Measurements from ENCODE around the gene WHRN. TPM values are rescaled to one million over a fixed set of nuclear protein-coding genes. Genes with fewer than 3 reads are reported as not detected.

WHRN gene
- polyA plus RNA-seq, 4 donors, result 2.7 to 12.9 (median 7.9) TPM

- Histone ChIP-seq H3K4me3 (ENCODE audit: low read depth in 1 of 3, low read length in 3 of 3) (no peak overlapping the region), H3K4me1 (ENCODE audit: control insufficient read depth in 3 of 3, insufficient read depth in 2 of 3, low read depth in 1 of 3, low read length in 2 of 3) (no peaks in the 10 kb centered on the region), H3K9me3 (ENCODE audit: control insufficient read depth in 2 of 2, insufficient read depth in 1 of 2, low read depth in 1 of 2, low read length in 1 of 2) (no peaks in the 10 kb centered on the region), H3K27ac (ENCODE audit: low read depth in 1 of 3, low read length in 2 of 3) (no peak overlapping the region), H3K36me3 (ENCODE audit: control insufficient read depth in 3 of 3, insufficient read depth in 2 of 3, low read depth in 1 of 3, low read length in 3 of 3) (no peaks in the 10 kb centered on the region), H3K27me3 (ENCODE audit: control insufficient read depth in 3 of 3, insufficient read depth in 3 of 3, low read length in 3 of 3) (peaks cover 0 to 10% (median 3%) of the 10 kb centered on the region in 3 donors)
- FAIRE-seq, result no peak
- DNase-seq, result peak; percentile 69 to 94
- WGBS, 3 donors, result 16 to 62% (median 30%) methylated on average over 12 of the region's 12 CpGs
Measured at GRCh38 chr9:114511978-114512874, 7.0 kb upstream of the WHRN start.

- Histone ChIP-seq H3K36me3 (ENCODE audit: control insufficient read depth in 3 of 3, insufficient read depth in 2 of 3, low read depth in 1 of 3, low read length in 3 of 3) (no peaks in the 10 kb centered on the region), H3K4me3 (ENCODE audit: low read depth in 1 of 3, low read length in 3 of 3) (no peak overlapping the region), H3K4me1 (ENCODE audit: control insufficient read depth in 3 of 3, insufficient read depth in 2 of 3, low read depth in 1 of 3, low read length in 2 of 3) (peaks cover 0 to 10% (median 0%) of the 10 kb centered on the region in 3 donors), H3K27me3 (ENCODE audit: control insufficient read depth in 3 of 3, insufficient read depth in 3 of 3, low read length in 3 of 3) (peaks cover 0 to 20% (median 3%) of the 10 kb centered on the region in 3 donors), H3K27ac (ENCODE audit: low read depth in 1 of 3, low read length in 2 of 3) (no peak overlapping the region), H3K9me3 (ENCODE audit: control insufficient read depth in 2 of 2, insufficient read depth in 1 of 2, low read depth in 1 of 2, low read length in 1 of 2) (no peaks in the 10 kb centered on the region)
- FAIRE-seq (no peak), DNase-seq (peak; percentile 48 to 53)
- WGBS, 3 donors, result 1 to 16% (median 6%) methylated on average over 3 of the region's 3 CpGs
Measured at GRCh38 chr9:114507726-114508125, 2.5 kb upstream of the WHRN start.

GRCh38 chr9:114506082-114506390, 763 bp upstream of the WHRN start:
- FAIRE-seq, result no peak
- peak overlapping the region in 1 of 3 donors; percentile 73 for H3K27ac ChIP-seq (ENCODE audit: low read depth in 1 of 3, low read length in 2 of 3)

GRCh38 chr9:114504341-114505186, 709 bp downstream of the WHRN start:
- Histone ChIP-seq H3K36me3 (ENCODE audit: control insufficient read depth in 3 of 3, insufficient read depth in 2 of 3, low read depth in 1 of 3, low read length in 3 of 3) (no peaks in the 10 kb centered on the region), H3K4me3 (ENCODE audit: low read depth in 1 of 3, low read length in 3 of 3) (peak overlapping the region; percentile 57 to 62 (median 61)), H3K4me1 (ENCODE audit: control insufficient read depth in 3 of 3, insufficient read depth in 2 of 3, low read depth in 1 of 3, low read length in 2 of 3) (peaks cover 0 to 15% (median 2%) of the 10 kb centered on the region in 3 donors), H3K9me3 (ENCODE audit: control insufficient read depth in 2 of 2, insufficient read depth in 1 of 2, low read depth in 1 of 2, low read length in 1 of 2) (no peaks in the 10 kb centered on the region), H3K27me3 (ENCODE audit: control insufficient read depth in 3 of 3, insufficient read depth in 3 of 3, low read length in 3 of 3) (peaks cover 0 to 20% (median 2%) of the 10 kb centered on the region in 3 donors), H3K27ac (ENCODE audit: low read depth in 1 of 3, low read length in 2 of 3) (peak overlapping the region in 2 of 3 donors; percentile 17 to 65)
- FAIRE-seq, result no peak
- peak; percentile 58 to 74 for DNase-seq
- WGBS, 3 donors, result 2 to 6% (median 5%) methylated on average over 86 to 101 of the region's 101 CpGs

More at GRCh38 chr9:114506082-114506390, 763 bp upstream of the WHRN start:
- DNase-seq, result no peak
- H3K36me3 ChIP-seq (ENCODE audit: control insufficient read depth in 3 of 3, insufficient read depth in 2 of 3, low read depth in 1 of 3, low read length in 3 of 3), result no peaks in the 10 kb centered on the region
- 30 to 58% (median 52%) methylated on average over 7 of the region's 7 CpGs for WGBS, 3 donors
- H3K9me3 ChIP-seq (ENCODE audit: control insufficient read depth in 2 of 2, insufficient read depth in 1 of 2, low read depth in 1 of 2, low read length in 1 of 2), result no peaks in the 10 kb centered on the region
- H3K27me3 ChIP-seq (ENCODE audit: control insufficient read depth in 3 of 3, insufficient read depth in 3 of 3, low read length in 3 of 3), result peaks cover 0 to 20% (median 3%) of the 10 kb centered on the region in 3 donors
- peaks cover 0 to 15% (median 2%) of the 10 kb centered on the region in 3 donors for H3K4me1 ChIP-seq (ENCODE audit: control insufficient read depth in 3 of 3, insufficient read depth in 2 of 3, low read depth in 1 of 3, low read length in 2 of 3)
- peak overlapping the region in 1 of 3 donors; percentile 62 for H3K4me3 ChIP-seq (ENCODE audit: low read depth in 1 of 3, low read length in 3 of 3)

- WGBS, 3 donors, result 17 to 52% (median 31%) methylated on average over 18 of the region's 18 CpGs
- H3K27me3 ChIP-seq (ENCODE audit: control insufficient read depth in 3 of 3, insufficient read depth in 3 of 3, low read length in 3 of 3), result peaks cover 0 to 19% (median 0%) of the 10 kb centered on the region in 3 donors
- DNase-seq, result no peak
- FAIRE-seq, result no peak
- no peaks in the 10 kb centered on the region for H3K36me3 ChIP-seq (ENCODE audit: control insufficient read depth in 3 of 3, insufficient read depth in 2 of 3, low read depth in 1 of 3, low read length in 3 of 3)
- no peaks in the 10 kb centered on the region for H3K9me3 ChIP-seq (ENCODE audit: control insufficient read depth in 2 of 2, insufficient read depth in 1 of 2, low read depth in 1 of 2, low read length in 1 of 2)
- peaks cover 0 to 15% (median 2%) of the 10 kb centered on the region in 3 donors for H3K4me1 ChIP-seq (ENCODE audit: control insufficient read depth in 3 of 3, insufficient read depth in 2 of 3, low read depth in 1 of 3, low read length in 2 of 3)
- peak overlapping the region in 2 of 3 donors; percentile 35 to 57 for H3K4me3 ChIP-seq (ENCODE audit: low read depth in 1 of 3, low read length in 3 of 3)
- H3K27ac ChIP-seq (ENCODE audit: low read depth in 1 of 3, low read length in 2 of 3), result peak overlapping the region in 1 of 3 donors; percentile 38
Measured at GRCh38 chr9:114503522-114504340, 1.5 kb downstream of the WHRN start.

- H3K36me3 ChIP-seq (ENCODE audit: control insufficient read depth in 3 of 3, insufficient read depth in 2 of 3, low read depth in 1 of 3, low read length in 3 of 3), result no peaks in the 10 kb centered on the region
- no peak overlapping the region for H3K4me3 ChIP-seq (ENCODE audit: low read depth in 1 of 3, low read length in 3 of 3)
- WGBS, 3 donors, result 15 to 41% (median 36%) methylated on average over 7 of the region's 7 CpGs
- no peaks in the 10 kb centered on the region for H3K9me3 ChIP-seq (ENCODE audit: control insufficient read depth in 2 of 2, insufficient read depth in 1 of 2, low read depth in 1 of 2, low read length in 1 of 2)
- peak overlapping the region in 2 of 3 donors; percentile 24 to 38 for H3K27ac ChIP-seq (ENCODE audit: low read depth in 1 of 3, low read length in 2 of 3)
- peak in 1 of 2 donors; percentile 44 for DNase-seq
- no peak for FAIRE-seq
- peaks cover 0 to 16% (median 0%) of the 10 kb centered on the region in 3 donors for H3K27me3 ChIP-seq (ENCODE audit: control insufficient read depth in 3 of 3, insufficient read depth in 3 of 3, low read length in 3 of 3)
- H3K4me1 ChIP-seq (ENCODE audit: control insufficient read depth in 3 of 3, insufficient read depth in 2 of 3, low read depth in 1 of 3, low read length in 2 of 3), result peaks cover 0 to 15% (median 2%) of the 10 kb centered on the region in 3 donors
Measured at GRCh38 chr9:114503009-114503408, 2.3 kb downstream of the WHRN start.

GRCh38 chr9:114501796-114502682, 3.2 kb downstream of the WHRN start:
- H3K4me3 ChIP-seq (ENCODE audit: low read depth in 1 of 3, low read length in 3 of 3), result peak overlapping the region in 1 of 3 donors; percentile 1
- no peaks in the 10 kb centered on the region for H3K9me3 ChIP-seq (ENCODE audit: control insufficient read depth in 2 of 2, insufficient read depth in 1 of 2, low read depth in 1 of 2, low read length in 1 of 2)
- H3K36me3 ChIP-seq (ENCODE audit: control insufficient read depth in 3 of 3, insufficient read depth in 2 of 3, low read depth in 1 of 3, low read length in 3 of 3), result no peaks in the 10 kb centered on the region
- DNase-seq (peak; percentile 35 to 49), FAIRE-seq (no peak)
- H3K27me3 ChIP-seq (ENCODE audit: control insufficient read depth in 3 of 3, insufficient read depth in 3 of 3, low read length in 3 of 3), result peaks cover 0 to 16% (median 0%) of the 10 kb centered on the region in 3 donors
- H3K27ac ChIP-seq (ENCODE audit: low read depth in 1 of 3, low read length in 2 of 3), result peak overlapping the region in 2 of 3 donors; percentile 69 to 71
- peaks cover 0 to 15% (median 2%) of the 10 kb centered on the region in 3 donors for H3K4me1 ChIP-seq (ENCODE audit: control insufficient read depth in 3 of 3, insufficient read depth in 2 of 3, low read depth in 1 of 3, low read length in 2 of 3)
- WGBS, 3 donors, result 16 to 45% (median 37%) methylated on average over 12 of the region's 12 CpGs
